HepG2 (cell line): Measurements from ENCODE around the gene USF1. TPM values are rescaled to one million over a fixed set of nuclear protein-coding genes. Genes with fewer than 3 reads are reported as not detected.

Experiments
- AGO2 ChIP-seq: fragments of 200-400 bp; formaldehyde crosslinking; optimal IDR thresholded peaks from 2 replicates; pipeline ENCODE3; 2017; ENCODE audit warnings: mild to moderate bottlenecking, low read depth, low read length, moderate library complexity
- AHDC1 ChIP-seq: sonication (generic); formaldehyde crosslinking; IDR thresholded peaks from 2 replicates; pipeline ENCODE4 v1.5.1; 2020; ENCODE audit warnings: mild to moderate bottlenecking, missing genetic modification reagents, borderline replicate concordance
- FOXP1 ChIP-seq, 2 experiments: fragments of 450-650 bp in 1 of 2; IDR thresholded peaks; 2 replicates each; pipeline ENCODE4 v1.6.1; 2017 to 2018; ENCODE audit warnings: antibody characterized with exemption in 1 of 2
- IRF9 ChIP-seq: sonication (generic); formaldehyde crosslinking; IDR thresholded peaks from 2 replicates; pipeline ENCODE4 v1.8.0; 2022; ENCODE audit warnings: missing genetic modification reagents, mild to moderate bottlenecking, borderline replicate concordance
- MTF1 ChIP-seq: sonication (generic); formaldehyde crosslinking; IDR thresholded peaks from 2 replicates; pipeline ENCODE4 v1.5.0; 2020; ENCODE audit warnings: missing genetic modification reagents
- MYNN ChIP-seq: sonication (generic); formaldehyde crosslinking; IDR thresholded peaks from 2 replicates; pipeline ENCODE4 v1.4.0; 2020; ENCODE audit warnings: mild to moderate bottlenecking, low read depth, missing genetic modification reagents
- RFX3 ChIP-seq: IDR thresholded peaks from 2 replicates; pipeline ENCODE4 v1.6.1; 2016; ENCODE audit warnings: missing biosample characterization, missing genetic modification reagents
- RORA ChIP-seq: sonication (generic); formaldehyde crosslinking; IDR thresholded peaks from 2 replicates; pipeline ENCODE4 v1.5.0; 2020; ENCODE audit warnings: mild to moderate bottlenecking, missing genetic modification reagents, moderate library complexity
- SYNCRIP ChIP-seq: fragments of 200-400 bp; formaldehyde crosslinking; IDR thresholded peaks from 2 replicates; pipeline ENCODE4 v1.6.1; 2018; ENCODE audit warnings: mild to moderate bottlenecking, low read depth, low read length; ENCODE audit not compliant: insufficient read depth
- TCF7L2 ChIP-seq: IDR thresholded peaks from 2 replicates; pipeline ENCODE4 v1.6.1; 2011; ENCODE audit warnings: mild to moderate bottlenecking, low read depth, low read length, moderate library complexity
- TOE1 ChIP-seq: sonication (generic); formaldehyde crosslinking; IDR thresholded peaks from 2 replicates; pipeline ENCODE4 v1.4.0; 2020; ENCODE audit warnings: mild to moderate bottlenecking, missing genetic modification reagents
- ZBTB8A ChIP-seq: sonication (generic); formaldehyde crosslinking; IDR thresholded peaks from 2 replicates; pipeline ENCODE4 v1.4.0; 2020; ENCODE audit warnings: mild to moderate bottlenecking, low read depth, missing genetic modification reagents, borderline replicate concordance
- ZFX ChIP-seq: sonication (generic); formaldehyde crosslinking; IDR thresholded peaks from 2 replicates; pipeline ENCODE4 v1.4.0; 2020; ENCODE audit warnings: mild to moderate bottlenecking, low read depth, missing genetic modification reagents, moderate library complexity
- ZNF143 ChIP-seq: sonication (generic); formaldehyde crosslinking; IDR thresholded peaks from 2 replicates; pipeline ENCODE4 v1.4.0; 2020; ENCODE audit warnings: missing genetic modification reagents
- ZNF207 ChIP-seq: fragments of 450-650 bp; IDR thresholded peaks from 2 replicates; pipeline ENCODE4 v1.6.1; 2016; ENCODE audit warnings: antibody characterized with exemption, borderline replicate concordance
- ZNF234 ChIP-seq: sonication (generic); formaldehyde crosslinking; conservative IDR thresholded peaks from 2 replicates; pipeline ENCODE4 v1.5.1; 2020; ENCODE audit warnings: mild to moderate bottlenecking, missing genetic modification reagents
- ZNF260 ChIP-seq: sonication (generic); formaldehyde crosslinking; IDR thresholded peaks from 2 replicates; pipeline ENCODE4 v1.4.0; 2020; ENCODE audit warnings: missing genetic modification reagents, low read depth, mild to moderate bottlenecking, borderline replicate concordance
- ZNF329 ChIP-seq: sonication (generic); formaldehyde crosslinking; IDR thresholded peaks from 2 replicates; pipeline ENCODE4 v1.9.0; 2021; ENCODE audit warnings: low read depth, mild to moderate bottlenecking, missing genetic modification reagents
- ZNF343 ChIP-seq: sonication (generic); formaldehyde crosslinking; IDR thresholded peaks from 2 replicates; pipeline ENCODE4 v1.4.0; 2020; ENCODE audit warnings: mild to moderate bottlenecking, missing genetic modification reagents
- ZNF589 ChIP-seq: sonication (generic); formaldehyde crosslinking; conservative IDR thresholded peaks from 2 replicates; pipeline ENCODE4 v1.8.0; 2022; ENCODE audit warnings: mild to moderate bottlenecking, moderate library complexity, missing genetic modification reagents
- ZNF850 ChIP-seq: sonication (generic); formaldehyde crosslinking; conservative IDR thresholded peaks from 2 replicates; pipeline ENCODE4 v1.9.0; 2021; ENCODE audit warnings: mild to moderate bottlenecking, missing genetic modification reagents
- ZSCAN25 ChIP-seq: sonication (generic); formaldehyde crosslinking; IDR thresholded peaks from 2 replicates; pipeline ENCODE4 v1.8.0; 2022; ENCODE audit warnings: mild to moderate bottlenecking, missing genetic modification reagents
- polyA plus RNA-seq, 8 experiments: library from polyadenylated mRNA; depleted of rRNA in 3 of 8; stranded (reverse) in 7 of 8; unstranded in 1 of 8; fragments of >200 nt; fragmentation: Illumina TruSeq in 4 of 8; extraction: Trizol in 4 of 8; gene quantifications; 2 replicates each; pipeline versions ENCODE4 v1.2.1 to v1.2.3, GENCODE V29; 2011 to 2016; ENCODE audit warnings: low read depth in 4 of 8, missing spikeins in 1 of 8, mixed read lengths in 1 of 8; ENCODE audit not compliant: insufficient read depth in 1 of 8
- total RNA-seq, 5 experiments: library from RNA; depleted of rRNA; stranded (reverse); fragments of >200 nt; fragmentation: Illumina TruSeq; extraction: Trizol; gene quantifications; 2 replicates each; pipeline ENCODE4 v1.2.3, GENCODE V29; 2016; ENCODE audit warnings: low read depth in 1 of 5
- TF ChIP-seq, protein P1 (sequence below): sonication (generic); formaldehyde crosslinking; conservative IDR thresholded peaks from 2 replicates; pipeline ENCODE4 v1.5.0; 2020; ENCODE audit warnings: missing genetic modification reagents

Gene USF1
- total and polyA plus RNA-seq, 2 of the 13 experiments (the other 11 are each of a cell fraction or from before 2014, with no cell fraction given): 26.9 to 39.4 TPM

- no peak for TF ChIP-seq TOE1 (CRISPR knock-in tag)
- TF ChIP-seq MTF1 (CRISPR knock-in tag): no peak
- TF ChIP-seq, protein P1, sequence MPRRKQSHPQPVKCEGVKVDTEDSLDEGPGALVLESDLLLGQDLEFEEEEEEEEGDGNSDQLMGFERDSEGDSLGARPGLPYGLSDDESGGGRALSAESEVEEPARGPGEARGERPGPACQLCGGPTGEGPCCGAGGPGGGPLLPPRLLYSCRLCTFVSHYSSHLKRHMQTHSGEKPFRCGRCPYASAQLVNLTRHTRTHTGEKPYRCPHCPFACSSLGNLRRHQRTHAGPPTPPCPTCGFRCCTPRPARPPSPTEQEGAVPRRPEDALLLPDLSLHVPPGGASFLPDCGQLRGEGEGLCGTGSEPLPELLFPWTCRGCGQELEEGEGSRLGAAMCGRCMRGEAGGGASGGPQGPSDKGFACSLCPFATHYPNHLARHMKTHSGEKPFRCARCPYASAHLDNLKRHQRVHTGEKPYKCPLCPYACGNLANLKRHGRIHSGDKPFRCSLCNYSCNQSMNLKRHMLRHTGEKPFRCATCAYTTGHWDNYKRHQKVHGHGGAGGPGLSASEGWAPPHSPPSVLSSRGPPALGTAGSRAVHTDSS (CRISPR knock-in tag): no peak
- no peak for TF ChIP-seq ZSCAN25
- no peak for TF ChIP-seq ZBTB8A (CRISPR knock-in tag)
- no peak for TF ChIP-seq ZNF329 (CRISPR knock-in tag)
- TF ChIP-seq MYNN (CRISPR knock-in tag): no peak
- no peak for TF ChIP-seq ZNF234
- TF ChIP-seq RORA: no peak
- TF ChIP-seq ZNF850 (CRISPR knock-in tag): no peak
- TF ChIP-seq ZNF207: no peak
- no peak for TF ChIP-seq FOXP1 (IDR thresholded peaks at IDR 0.05)
- no peak for TF ChIP-seq FOXP1 (CRISPR knock-in tag; IDR thresholded peaks at IDR 0.05)
- TF ChIP-seq ZNF260 (CRISPR knock-in tag): no peak
- no peak for TF ChIP-seq AHDC1
- peak; percentile 67 for TF ChIP-seq ZFX (CRISPR knock-in tag)
- TF ChIP-seq AGO2: peak; percentile 29
- TF ChIP-seq ZNF143: no peak; the same call in 1 of the 2 replicates
- 0 out of 2 replicates have a peak, but pooled peaks have one; percentile 50 for TF ChIP-seq ZNF589 (CRISPR knock-in tag)
- no peak for TF ChIP-seq ZNF343
- TF ChIP-seq SYNCRIP: no peak
- TF ChIP-seq TCF7L2: no peak
- peak; percentile 23; the same call in 1 of the 2 replicates for TF ChIP-seq IRF9 (CRISPR knock-in tag)
- no peak for TF ChIP-seq RFX3 (CRISPR knock-in tag)
These were observed 25.1 kb downstream of the USF1 start, which contains the start of gene F11R (continued) for GRCh38 chr1:161020509-161021164.
